ENCODE data around the gene LARP7.
A peak's percentile ranks its signal among the peaks of the same experiment; 100 is the strongest.
"Not testable (repeated sequence)": the region's sequence is repeated elsewhere in the genome, so short reads cannot be mapped to it uniquely, and the experiment has no call there.

The LARP7 gene

GRCh38 chr4:112705891-112706839 is 69.2 kb downstream of the LARP7 start:
- H3K27ac Mint-ChIP-seq (ENCODE audit: low read depth); H3K36me3 Mint-ChIP-seq (ENCODE audit: insufficient read depth); H3K9me3 Mint-ChIP-seq; DNase-seq (ENCODE audit: low spot score in 2 of 2): not testable (repeated sequence)
- peaks cover 63% of the 10 kb centered on the region for H3K27me3 Mint-ChIP-seq
- peaks cover 23% of the 10 kb centered on the region for H3K4me1 Mint-ChIP-seq
- peak overlapping the region; percentile 91 for H3K4me3 Mint-ChIP-seq
- ATAC-seq (replicated peaks; ENCODE audit: extremely low read depth, poor library complexity, severe bottlenecking): peak; percentile 53

- ATAC-seq (replicated peaks; ENCODE audit: extremely low read depth, poor library complexity, severe bottlenecking): no peak
- Mint-ChIP-seq H3K4me1 (peaks cover 23% of the 10 kb centered on the region), H3K27me3 (peaks cover 57% of the 10 kb centered on the region)
Observed at GRCh38 chr4:112706840-112707207, 69.9 kb downstream of the LARP7 start.

More at GRCh38 chr4:112706840-112707207, 69.9 kb downstream of the LARP7 start:
- H3K4me3 Mint-ChIP-seq: peak overlapping the region; percentile 91
- peaks cover 2% of the 10 kb centered on the region for H3K36me3 Mint-ChIP-seq (ENCODE audit: insufficient read depth)
- H3K27ac Mint-ChIP-seq (ENCODE audit: low read depth): no peak overlapping the region
- no peaks in the 10 kb centered on the region for H3K9me3 Mint-ChIP-seq
- no peak for DNase-seq (ENCODE audit: low spot score in 2 of 2)

Measured in central memory CD8-positive, alpha-beta T cell (primary cell).